Stimulated activated memory B cell treated with anti-CD40 and anti-IgM and Interleukin-4, amounts not matched to agents 10 μg/mL and 1 μg/mL and 100 μg/mL, for 72 hours (primary cell): Measurements from ENCODE around the gene TBL3.

ENCODE experiments used
- ATAC-seq: fragments of 150-1000 bp; cut with Tn5 transposase; 2 replicates; pipeline ENCODE4 v1.10.0; 2021
- H3K27ac Mint-ChIP-seq: one replicate; pipeline ENCODE4 v1.8.0; 2022; ENCODE audit warnings: mild to moderate bottlenecking, mixed read lengths
- H3K27me3 Mint-ChIP-seq: one replicate; pipeline ENCODE4 v1.8.0; 2022; ENCODE audit warnings: mixed read lengths
- H3K36me3 Mint-ChIP-seq: one replicate; pipeline ENCODE4 v1.8.0; 2022; ENCODE audit warnings: mixed read lengths
- H3K4me1 Mint-ChIP-seq: one replicate; pipeline ENCODE4 v1.8.0; 2022; ENCODE audit warnings: mixed read lengths
- H3K4me3 Mint-ChIP-seq: one replicate; pipeline ENCODE4 v1.8.0; 2022; ENCODE audit warnings: mild to moderate bottlenecking, moderate library complexity, mixed read lengths
- H3K9me3 Mint-ChIP-seq: one replicate; pipeline ENCODE4 v1.8.0; 2022; ENCODE audit warnings: mixed read lengths

Gene TBL3

DNA sequence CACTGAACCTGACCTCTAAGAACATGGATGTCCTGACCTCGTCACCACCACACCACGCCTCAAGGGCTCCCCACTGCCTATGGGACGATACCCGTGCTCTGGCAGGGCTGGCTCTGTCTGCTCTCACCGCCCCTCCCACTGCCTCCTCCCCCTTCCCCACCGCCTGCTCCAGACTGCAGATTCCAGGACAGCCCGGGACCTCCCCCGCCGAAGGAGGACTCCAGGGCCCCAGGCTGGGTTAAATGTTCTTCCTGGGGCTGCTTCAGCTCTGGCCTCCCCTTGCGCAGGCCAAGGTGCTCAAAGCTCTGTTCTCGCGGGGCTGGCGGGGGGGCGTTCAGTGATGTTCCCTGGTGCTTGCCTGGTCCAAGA is 50.9 kb downstream of the TBL3 start:
- Mint-ChIP-seq H3K27ac (peak overlapping the region; percentile 75), H3K4me1 (peaks cover 33% of the 10 kb centered on the region), H3K27me3 (peaks cover 75% of the 10 kb centered on the region), H3K4me3 (peak overlapping the region; percentile 72), H3K9me3 (no peaks in the 10 kb centered on the region), H3K36me3 (no peaks in the 10 kb centered on the region)
- peak; percentile 39 for ATAC-seq

DNA sequence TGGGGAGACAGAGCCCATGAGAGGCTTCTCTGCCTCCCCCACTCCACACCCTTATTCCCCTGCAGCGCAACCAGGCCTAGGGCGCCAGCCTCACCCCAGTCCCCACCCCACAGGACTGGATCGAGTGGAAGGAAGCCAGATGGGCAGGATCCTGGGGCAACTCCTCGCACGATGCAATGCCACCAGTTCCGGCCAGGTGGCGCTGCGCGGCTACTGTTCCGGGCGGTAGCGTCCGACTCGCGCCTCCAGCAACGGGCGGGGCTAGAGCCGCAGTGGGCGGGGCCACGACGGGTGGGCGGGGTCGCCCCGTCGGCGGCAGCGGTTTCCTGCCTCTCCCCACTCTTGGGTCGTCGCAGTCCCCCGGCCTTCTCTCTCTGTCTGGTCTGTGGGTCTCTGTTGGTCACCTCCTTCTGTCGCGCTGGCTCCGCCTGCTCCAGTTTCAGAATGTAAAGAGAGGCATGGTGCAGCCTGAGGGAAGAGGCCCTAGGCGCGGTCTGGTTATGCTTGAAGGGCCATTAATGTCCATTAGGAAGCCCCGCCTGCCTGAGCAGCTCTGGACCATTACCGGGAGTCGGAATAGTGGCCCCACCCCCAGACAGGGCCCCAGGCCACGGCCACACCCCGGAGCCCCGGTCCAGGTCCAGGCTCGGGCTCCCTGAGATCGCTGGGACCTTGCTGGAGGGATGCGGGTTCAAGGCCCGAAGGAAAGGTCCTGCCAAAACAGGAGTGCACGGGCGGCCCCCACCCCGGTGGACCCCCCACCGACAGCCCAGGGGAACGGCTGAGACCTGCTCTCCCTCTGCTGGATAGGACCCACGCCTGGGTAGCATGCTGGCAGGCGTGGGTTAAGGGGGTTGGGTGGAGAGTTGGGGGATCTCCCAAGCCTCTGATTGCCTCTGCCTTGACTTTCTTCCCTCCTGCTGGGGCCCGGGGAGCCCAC is 51.5 kb downstream of the TBL3 start:
- no peaks in the 10 kb centered on the region for H3K36me3 Mint-ChIP-seq
- ATAC-seq: peak; percentile 88
- peaks cover 33% of the 10 kb centered on the region for H3K4me1 Mint-ChIP-seq
- peak overlapping the region; percentile 72 for H3K4me3 Mint-ChIP-seq
- no peaks in the 10 kb centered on the region for H3K9me3 Mint-ChIP-seq
- peak overlapping the region; percentile 75 for H3K27ac Mint-ChIP-seq
- peaks cover 74% of the 10 kb centered on the region for H3K27me3 Mint-ChIP-seq

DNA sequence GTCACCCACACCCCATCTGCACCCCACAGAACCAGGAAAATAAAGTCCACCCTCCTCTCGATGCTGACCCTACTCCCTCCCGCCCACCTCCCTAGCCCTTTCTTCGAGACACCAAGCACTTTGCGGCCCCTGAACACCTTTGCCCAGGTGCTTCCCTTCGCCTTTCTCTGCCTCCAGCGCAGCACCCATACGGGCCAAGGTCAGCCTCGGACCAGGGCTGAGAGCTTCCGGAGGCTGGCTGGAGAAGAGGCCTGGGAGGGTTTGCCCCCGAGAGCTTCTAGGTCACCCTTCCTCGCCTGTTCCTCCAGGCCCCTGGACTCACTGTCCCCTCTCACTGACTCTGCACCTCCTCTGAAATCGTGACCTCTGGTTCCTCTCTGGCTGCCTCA is 52.2 kb downstream of the TBL3 start:
- Mint-ChIP-seq H3K27me3 (peaks cover 74% of the 10 kb centered on the region), H3K36me3 (no peaks in the 10 kb centered on the region), H3K4me1 (peaks cover 33% of the 10 kb centered on the region), H3K27ac (peak overlapping the region; percentile 39), H3K4me3 (peak overlapping the region; percentile 26), H3K9me3 (no peaks in the 10 kb centered on the region)
- no peak for ATAC-seq

DNA sequence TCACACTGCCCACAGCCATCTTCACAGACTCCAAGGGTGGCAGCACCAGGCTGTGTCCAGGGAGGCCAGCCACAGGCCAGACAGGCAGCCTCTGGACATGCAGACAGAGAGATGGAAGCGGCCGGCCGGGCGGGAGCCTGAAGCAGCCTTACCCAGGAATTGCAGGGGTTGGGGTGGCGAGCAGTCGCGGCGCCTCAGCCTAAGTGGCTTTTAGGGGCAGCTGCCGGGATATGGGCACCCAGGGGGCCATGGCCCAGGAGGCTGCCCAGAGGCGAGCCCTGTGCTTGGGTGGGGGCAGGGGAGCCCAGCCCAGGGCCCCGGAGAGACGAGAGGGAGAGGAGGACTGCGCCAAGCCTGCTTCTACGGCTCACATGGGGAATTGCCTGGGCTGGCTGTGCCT is 53.4 kb downstream of the TBL3 start:
- Mint-ChIP-seq H3K4me3 (peak overlapping the region; percentile 12), H3K27me3 (peaks cover 76% of the 10 kb centered on the region), H3K4me1 (peaks cover 33% of the 10 kb centered on the region), H3K36me3 (no peaks in the 10 kb centered on the region), H3K9me3 (no peaks in the 10 kb centered on the region), H3K27ac (no peak overlapping the region)
- no peak for ATAC-seq

DNA sequence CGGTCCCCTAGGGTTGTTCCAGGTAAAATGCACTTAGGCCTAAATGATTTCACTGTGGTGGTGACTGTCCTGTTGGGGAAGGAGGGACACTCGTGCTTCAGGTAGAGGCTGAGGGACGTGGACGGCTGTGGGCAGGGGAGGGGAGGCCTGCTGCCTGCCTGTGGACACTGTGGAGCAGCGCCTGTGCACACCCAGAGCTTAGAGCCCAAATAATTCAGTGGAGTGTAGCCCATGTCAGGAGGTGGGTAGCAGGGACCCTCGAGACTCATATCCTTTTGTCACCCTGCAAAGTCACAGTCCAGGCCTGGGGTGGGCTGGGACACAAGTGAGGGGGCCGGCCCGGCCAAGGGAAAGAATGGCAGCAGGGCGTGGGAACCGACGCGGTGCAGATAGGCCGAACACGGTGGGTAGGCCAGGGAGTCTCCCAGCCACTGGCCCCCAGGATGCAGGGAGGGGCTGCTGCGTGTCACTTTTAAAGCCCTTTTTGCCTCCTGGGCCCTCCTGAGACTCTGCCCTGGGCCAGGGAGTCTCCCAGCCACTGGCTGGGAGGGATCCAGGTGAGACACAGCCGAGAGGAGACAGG is 54.1 kb downstream of the TBL3 start:
- Mint-ChIP-seq H3K4me3 (peak overlapping the region; percentile 60), H3K4me1 (peaks cover 26% of the 10 kb centered on the region), H3K27ac (no peak overlapping the region), H3K36me3 (no peaks in the 10 kb centered on the region), H3K9me3 (no peaks in the 10 kb centered on the region), H3K27me3 (peaks cover 69% of the 10 kb centered on the region)
- ATAC-seq: no peak

DNA sequence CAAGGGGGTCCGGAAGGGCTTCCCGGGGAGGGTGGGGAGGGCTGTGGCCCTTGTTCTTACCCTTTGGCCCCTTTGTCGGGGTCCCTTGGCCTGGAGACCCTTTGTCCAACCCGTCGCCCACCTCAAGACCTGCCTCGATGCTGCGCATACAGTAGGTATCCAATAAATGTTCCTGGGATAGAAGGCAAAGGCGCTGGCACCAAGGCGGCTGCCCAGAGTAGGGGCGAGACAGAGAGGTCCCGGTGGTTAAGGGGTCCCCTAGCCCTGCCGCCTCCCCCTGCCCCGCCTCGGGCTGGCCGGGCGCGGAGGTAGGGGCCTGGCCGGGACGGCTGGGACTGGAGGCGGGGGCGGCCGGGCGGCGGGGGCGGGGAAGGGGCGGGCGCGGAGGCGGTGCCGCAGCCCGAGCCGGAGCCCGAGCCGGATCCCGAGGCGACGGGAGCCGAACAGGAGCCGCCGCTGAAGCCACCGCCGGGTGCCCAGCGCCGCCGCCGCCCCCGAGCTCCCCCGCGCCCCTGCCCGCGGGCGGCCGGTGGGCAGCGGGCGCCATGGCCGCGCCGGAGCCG is 54.7 kb downstream of the TBL3 start, which contains the start of gene NHERF2:
Gene NHERF2 (plus strand): TSS at position 442 of the 563 bp plus-strand sequence. CDS start 104 bp downstream, at position 546.
- Mint-ChIP-seq H3K9me3 (no peaks in the 10 kb centered on the region), H3K27ac (no peak within 1 kb of the TSS), H3K27me3 (peaks cover 64% of the 10 kb centered on the region), H3K4me1 (peaks cover 26% of the 10 kb centered on the region), H3K36me3 (no peaks in the 10 kb centered on the region), H3K4me3 (peak within 1 kb of the TSS; percentile 60)
- no peak for ATAC-seq

DNA sequence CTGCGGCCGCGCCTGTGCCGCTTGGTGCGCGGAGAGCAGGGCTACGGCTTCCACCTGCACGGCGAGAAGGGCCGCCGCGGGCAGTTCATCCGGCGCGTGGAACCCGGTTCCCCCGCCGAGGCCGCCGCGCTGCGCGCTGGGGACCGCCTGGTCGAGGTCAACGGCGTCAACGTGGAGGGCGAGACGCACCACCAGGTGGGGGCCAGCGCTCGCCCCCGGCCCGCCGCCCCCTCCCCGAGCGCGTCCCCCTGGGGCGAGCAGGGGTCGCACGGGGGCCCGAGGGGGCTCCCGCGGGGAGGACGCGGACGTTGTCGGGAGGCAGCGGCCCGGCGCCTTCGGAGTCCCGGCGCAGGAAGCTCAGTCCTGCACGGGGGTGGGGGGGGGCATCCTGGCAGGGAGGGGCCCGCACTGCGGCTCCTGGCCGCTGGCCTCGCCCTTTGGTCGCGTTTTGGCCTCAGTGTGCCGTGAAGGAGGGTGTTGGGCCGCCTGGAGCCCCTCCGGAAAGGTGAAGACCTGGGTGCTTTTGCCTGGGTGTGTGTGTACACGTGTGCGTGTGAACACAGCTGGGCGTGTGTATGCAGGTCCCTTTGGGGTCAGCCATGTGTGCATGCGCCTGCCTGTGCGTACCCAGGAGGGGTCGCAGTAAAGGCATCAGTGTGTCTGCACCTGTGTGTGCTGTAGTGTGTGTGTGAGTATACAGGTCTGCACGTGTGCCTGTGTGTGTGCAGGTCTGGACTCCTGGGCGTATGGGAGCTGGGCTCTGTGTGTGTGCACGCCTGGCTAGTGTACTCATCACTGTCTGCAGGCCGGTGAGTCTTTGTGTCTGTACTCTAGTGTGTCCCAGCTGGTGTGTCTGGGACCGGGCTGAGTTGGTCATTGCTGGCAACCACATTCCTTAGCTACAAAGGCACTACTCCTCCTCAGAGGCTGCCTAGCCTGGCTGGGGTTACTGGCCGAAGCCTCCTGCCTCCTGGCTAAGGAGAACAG is 55.5 kb downstream of the TBL3 start:
- no peak overlapping the region for H3K27ac Mint-ChIP-seq
- no peaks in the 10 kb centered on the region for H3K36me3 Mint-ChIP-seq
- H3K27me3 Mint-ChIP-seq: peaks cover 64% of the 10 kb centered on the region
- H3K9me3 Mint-ChIP-seq: no peaks in the 10 kb centered on the region
- H3K4me1 Mint-ChIP-seq: peaks cover 30% of the 10 kb centered on the region
- H3K4me3 Mint-ChIP-seq: peak overlapping the region; percentile 58
- peak; percentile 20 for ATAC-seq

DNA sequence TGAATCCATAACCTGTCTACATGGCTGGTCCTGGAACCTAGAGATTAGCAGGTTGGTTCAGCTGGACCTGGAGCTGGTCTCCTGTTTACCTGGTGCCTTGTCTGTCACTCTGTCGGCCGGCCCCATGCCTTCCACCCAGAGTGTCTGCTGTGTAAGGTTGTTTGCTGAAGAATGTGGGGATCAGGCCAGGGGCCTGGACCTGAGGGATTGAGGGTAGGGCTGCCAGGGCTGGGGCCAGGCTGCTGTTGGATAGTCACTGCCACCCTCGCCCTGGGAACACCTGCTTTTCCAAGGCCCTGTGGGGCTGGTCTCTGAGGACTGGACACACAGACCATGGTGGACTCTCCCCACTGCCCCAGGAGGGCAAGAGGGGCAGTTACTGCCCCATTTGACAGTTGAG is 56.3 kb downstream of the TBL3 start:
- Mint-ChIP-seq H3K4me3 (no peak overlapping the region), H3K27me3 (peaks cover 61% of the 10 kb centered on the region)

DNA sequence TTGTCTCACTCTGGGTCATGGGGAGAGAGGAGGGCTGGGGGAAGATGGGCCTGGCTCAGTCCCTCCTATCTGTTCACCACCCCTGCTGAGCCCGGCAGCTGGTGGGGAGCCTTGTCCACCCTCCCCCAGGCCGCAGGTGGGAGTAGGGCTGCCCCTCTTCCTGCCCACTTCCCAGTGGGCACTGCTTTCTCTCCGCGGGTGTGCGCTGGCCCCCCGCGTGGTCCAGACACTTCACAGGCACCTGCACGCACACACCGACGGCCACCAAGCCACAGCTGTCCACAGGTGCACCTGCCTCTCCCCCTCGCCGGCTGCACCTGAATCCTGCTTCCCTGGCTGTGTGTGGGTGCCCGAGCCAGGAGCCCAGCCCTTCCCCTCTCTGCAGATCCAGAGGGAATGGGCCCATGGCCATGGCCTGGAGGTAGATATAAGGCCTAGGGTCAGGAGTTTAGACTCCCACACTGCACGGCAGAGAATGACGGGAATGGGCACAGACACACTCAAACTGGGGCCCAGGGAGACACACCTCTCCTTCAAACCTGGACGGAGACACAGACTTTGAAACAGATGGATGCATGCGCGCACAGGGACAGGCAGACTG is 56.9 kb downstream of the TBL3 start:
- H3K4me3 Mint-ChIP-seq: no peak overlapping the region
- H3K4me1 Mint-ChIP-seq: peaks cover 33% of the 10 kb centered on the region
- no peak overlapping the region for H3K27ac Mint-ChIP-seq
- peaks cover 58% of the 10 kb centered on the region for H3K27me3 Mint-ChIP-seq
- H3K36me3 Mint-ChIP-seq: no peaks in the 10 kb centered on the region
- H3K9me3 Mint-ChIP-seq: no peaks in the 10 kb centered on the region
- ATAC-seq: no peak

More for the DNA sequence above, 56.3 kb downstream of the TBL3 start:
- H3K36me3 Mint-ChIP-seq: no peaks in the 10 kb centered on the region
- ATAC-seq: no peak
- H3K27ac Mint-ChIP-seq: no peak overlapping the region
- no peaks in the 10 kb centered on the region for H3K9me3 Mint-ChIP-seq
- H3K4me1 Mint-ChIP-seq: peaks cover 30% of the 10 kb centered on the region

DNA sequence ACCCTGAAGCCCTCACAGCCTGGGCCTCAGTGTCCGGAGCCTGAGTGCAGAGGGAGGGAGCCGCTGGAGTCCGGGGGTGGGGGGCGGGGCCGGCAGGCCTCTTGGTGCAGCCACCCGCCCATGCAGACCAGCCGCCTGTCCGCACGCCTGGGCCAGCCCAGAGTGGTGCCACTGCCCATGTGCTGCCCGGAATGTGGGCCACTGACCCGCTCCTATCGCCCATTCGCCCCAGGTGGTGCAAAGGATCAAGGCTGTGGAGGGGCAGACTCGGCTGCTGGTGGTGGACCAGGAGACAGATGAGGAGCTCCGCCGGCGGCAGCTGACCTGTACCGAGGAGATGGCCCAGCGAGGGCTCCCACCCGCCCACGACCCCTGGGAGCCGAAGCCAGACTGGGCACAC is 57.5 kb downstream of the TBL3 start:
- no peak for ATAC-seq
- H3K36me3 Mint-ChIP-seq: no peaks in the 10 kb centered on the region
- H3K27me3 Mint-ChIP-seq: peaks cover 53% of the 10 kb centered on the region
- H3K4me3 Mint-ChIP-seq: no peak overlapping the region
- H3K9me3 Mint-ChIP-seq: no peaks in the 10 kb centered on the region
- H3K27ac Mint-ChIP-seq: no peak overlapping the region
- H3K4me1 Mint-ChIP-seq: peaks cover 31% of the 10 kb centered on the region

DNA sequence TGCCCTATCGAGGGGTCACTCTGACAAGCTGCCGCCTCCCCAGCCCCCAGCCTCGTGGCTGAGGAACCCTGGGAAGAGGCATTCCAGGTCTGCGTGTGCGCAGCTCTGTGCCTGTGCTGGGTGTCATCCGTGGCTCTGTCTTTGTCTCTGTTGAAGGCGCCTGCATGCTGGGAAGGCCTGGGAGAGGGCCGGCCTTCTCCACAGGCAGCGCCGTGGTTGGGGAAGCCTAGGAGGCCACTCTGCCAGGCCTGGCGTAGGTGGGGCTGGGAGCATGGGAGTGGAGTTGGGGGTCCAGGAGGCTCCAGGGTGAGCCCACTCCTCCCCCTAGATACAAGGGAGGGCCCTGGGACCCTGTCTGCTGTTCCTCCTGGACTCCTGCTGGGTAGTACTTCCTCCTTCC is 58.2 kb downstream of the TBL3 start:
- H3K4me3 Mint-ChIP-seq: no peak overlapping the region
- peaks cover 52% of the 10 kb centered on the region for H3K27me3 Mint-ChIP-seq
- H3K36me3 Mint-ChIP-seq: no peaks in the 10 kb centered on the region
- H3K9me3 Mint-ChIP-seq: no peaks in the 10 kb centered on the region
- no peak for ATAC-seq
- peaks cover 29% of the 10 kb centered on the region for H3K4me1 Mint-ChIP-seq
- H3K27ac Mint-ChIP-seq: no peak overlapping the region

DNA sequence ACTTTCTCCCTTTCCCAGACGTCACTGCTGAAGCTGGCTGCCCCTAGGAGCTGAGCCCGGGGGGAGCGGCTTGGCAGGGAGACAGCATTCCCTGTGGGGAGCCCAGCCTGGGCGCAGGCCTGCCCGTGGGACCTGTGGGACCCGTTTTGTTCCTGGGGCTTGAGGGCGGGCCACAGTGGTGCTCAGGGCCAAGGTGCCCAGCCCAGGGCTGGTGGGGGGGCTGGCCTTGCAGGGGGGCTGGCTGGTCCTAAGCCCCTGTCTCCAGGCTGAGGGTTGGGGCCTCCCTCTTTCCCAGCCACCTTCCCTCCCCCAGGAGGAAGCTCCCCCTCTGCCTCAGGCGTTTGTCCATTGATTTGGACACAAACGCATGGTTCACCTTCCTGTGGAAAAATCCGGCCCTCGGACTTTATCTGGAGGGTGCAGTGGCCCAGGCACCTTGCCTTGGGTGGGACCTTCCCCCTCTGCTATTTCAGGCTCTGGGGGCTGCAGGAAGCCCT is 59.3 kb downstream of the TBL3 start:
- no peaks in the 10 kb centered on the region for H3K9me3 Mint-ChIP-seq
- peaks cover 41% of the 10 kb centered on the region for H3K27me3 Mint-ChIP-seq
- no peak overlapping the region for H3K4me3 Mint-ChIP-seq
- peaks cover 23% of the 10 kb centered on the region for H3K4me1 Mint-ChIP-seq
- H3K36me3 Mint-ChIP-seq: no peaks in the 10 kb centered on the region
- ATAC-seq: no peak
- H3K27ac Mint-ChIP-seq: no peak overlapping the region
